Stimulated activated CD4-positive, alpha-beta T cell treated with anti-CD3 and anti-CD28 coated beads, Interleukin-2, amount 100 ng/mL, for 24 hours (primary cell): Measurements from ENCODE around the gene C12orf60.

Experiments used
- DNase-seq, 2 donors: peaks; one replicate each; pipeline ENCODE4 v3.0.0-alpha.2; 2020

The C12orf60 gene

DNA sequence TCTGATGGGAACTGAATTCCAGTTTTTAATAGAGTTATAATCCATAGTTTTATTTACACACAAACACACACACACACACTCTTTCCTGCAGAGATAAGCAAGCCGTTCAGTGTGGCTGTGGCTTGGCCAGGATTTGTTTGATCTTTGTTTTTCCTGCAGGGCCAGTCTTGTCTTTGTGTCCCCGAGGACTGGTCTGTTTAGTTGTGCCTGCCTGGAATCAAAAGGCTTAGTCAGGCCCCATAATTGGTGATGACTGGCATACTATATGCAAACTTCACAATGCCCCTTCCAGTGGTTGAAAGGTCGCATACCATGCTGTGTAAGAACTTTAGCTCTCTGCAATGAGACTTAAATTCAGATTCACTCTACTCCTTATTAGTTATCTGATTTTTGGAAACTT lies 26.2 kb upstream of the C12orf60 start:
- DNase-seq: no peak

GRCh38 chr12:14779834-14780233 lies 23.6 kb upstream of the C12orf60 start:
- DNase-seq: no peak

DNA sequence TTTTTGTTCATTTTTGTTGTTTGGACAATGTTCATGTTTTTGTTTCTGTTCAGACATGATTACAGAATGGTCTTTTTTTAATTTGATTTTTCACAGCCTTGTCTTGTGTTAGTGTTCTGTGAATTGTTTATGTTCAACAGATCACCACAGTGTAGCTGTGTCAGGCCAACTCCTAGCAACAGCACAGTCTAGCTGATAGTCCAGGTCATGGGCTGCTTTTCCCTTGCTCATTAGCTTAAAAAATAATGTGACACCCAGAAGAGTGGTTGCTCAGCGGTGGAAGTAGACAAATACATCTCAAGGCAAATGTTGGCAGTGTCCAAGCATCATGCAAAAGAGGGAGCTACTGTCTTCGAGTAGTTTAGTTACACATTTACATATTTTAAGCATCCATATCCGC lies 22.6 kb upstream of the C12orf60 start:
- no peak for DNase-seq

DNA sequence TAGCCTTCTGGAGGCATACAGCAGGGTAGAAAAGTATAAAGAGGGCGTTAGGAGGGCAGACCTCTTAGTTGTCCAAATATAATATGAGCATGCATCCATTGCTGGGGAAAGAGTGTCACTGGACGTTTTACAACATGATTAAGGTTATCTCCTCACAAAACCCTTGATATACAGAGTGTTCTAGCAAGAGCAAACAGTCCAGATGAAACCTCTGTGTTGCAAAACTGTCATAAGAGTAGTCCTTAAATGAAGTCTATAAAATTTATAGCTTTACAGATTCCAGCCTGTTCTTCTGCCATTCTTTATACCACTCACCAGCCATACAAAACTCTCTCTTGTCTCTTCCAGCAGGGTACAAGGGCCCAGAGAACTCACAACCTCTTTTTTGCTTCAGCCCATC lies 21.9 kb upstream of the C12orf60 start:
- DNase-seq: no peak

DNA sequence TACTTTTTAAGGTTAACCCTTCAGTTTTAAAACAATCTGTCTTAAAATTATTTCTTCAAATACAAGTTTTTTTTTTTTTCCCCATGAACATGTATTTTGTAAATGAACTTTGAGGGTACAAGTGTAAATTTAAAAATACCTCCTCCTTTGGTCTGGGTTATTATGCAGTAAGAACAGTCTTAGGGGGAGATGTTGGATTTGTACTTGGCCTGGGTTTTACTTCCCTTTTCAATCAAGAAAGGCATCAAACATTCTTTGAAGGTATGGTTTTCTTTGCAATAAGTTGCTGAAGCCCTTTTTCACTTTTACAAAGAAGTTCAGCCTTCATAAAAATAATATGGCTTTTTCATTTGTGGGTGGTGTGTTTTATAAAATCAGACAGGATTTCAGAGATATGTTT lies 20.7 kb upstream of the C12orf60 start:
- DNase-seq: no peak

DNA sequence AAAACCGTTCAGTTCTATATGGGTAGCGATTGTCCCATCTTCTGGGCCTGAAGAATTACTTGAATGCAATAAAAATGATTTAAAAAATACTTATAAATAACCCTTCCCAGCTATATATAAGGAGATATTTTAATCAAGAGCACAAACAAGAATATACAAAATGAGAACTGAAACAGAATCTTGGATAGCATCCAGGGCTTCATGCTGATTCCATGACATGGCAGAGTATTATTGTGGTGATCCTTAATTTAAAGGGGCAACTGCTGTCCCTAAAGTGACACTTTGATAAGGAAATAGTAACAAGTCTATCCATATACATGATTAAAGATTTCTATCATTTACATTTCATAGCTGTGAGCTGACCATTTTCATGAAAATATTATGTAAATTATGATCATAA lies 19.0 kb upstream of the C12orf60 start:
- no peak for DNase-seq

DNA sequence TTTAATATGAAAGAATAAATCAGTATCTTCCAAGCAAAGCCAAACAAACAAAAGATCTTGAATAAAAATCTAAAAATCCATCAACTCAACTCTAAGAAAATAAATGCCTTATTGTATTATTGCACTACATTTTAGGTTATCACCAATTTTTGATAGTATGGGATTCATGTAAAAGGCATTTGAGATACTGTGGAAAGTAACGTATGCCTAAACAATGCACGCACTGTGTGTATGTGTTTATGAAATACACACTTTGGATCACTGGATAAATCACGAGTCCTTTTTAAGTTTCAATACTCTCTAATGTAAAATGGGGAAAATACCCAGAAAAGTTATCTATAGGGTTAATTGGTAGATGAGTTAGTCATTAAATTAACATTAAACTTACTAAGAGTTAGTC lies 17.9 kb upstream of the C12orf60 start:
- DNase-seq: no peak

DNA sequence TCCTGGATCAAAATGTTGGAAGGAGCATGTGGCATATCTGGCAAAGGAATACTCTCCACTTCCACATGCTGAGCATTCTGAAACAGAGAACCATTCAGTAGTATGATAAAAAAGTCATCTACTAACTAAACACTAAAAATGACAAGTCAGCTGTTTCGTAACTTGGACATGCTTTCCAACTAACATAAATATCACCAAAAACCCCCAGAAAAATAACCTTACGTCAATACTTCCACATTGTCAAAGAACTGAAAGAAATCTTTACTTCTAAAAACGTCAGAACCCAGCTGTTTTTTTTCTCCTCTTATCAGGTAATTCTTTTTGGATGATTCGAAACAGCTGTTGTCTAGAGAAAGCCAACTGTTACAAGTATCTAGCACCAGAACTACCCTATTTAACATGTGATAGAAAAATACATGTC lies 8.4 kb upstream of the C12orf60 start:
- DNase-seq: no peak

GRCh38 chr12:14802247-14802646 lies 1.2 kb upstream of the C12orf60 start:
- DNase-seq: no peak

GRCh38 chr12:14802721-14803010 lies 804 bp upstream of the C12orf60 start:
- DNase-seq: no peak

DNA sequence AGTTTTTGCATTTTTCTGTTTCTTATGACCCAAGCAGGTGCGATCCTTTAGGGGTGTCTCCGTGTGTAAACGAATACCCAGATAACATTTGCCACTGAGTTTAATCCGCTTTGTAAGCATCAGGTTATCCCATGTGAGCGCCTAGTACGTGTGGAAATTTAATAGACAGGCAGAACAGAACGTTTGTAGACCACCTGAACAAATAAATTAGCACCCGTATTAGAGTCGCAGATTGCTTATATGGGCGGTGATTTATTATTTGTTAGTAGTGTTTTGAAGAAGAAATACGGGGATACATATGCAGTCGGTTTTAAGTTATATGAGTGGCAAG lies 325 bp downstream of the C12orf60 start:
- no peak for DNase-seq

- DNase-seq: no peak
Measured at GRCh38 chr12:14810167-14810952, 6.9 kb downstream of the C12orf60 start.

DNA sequence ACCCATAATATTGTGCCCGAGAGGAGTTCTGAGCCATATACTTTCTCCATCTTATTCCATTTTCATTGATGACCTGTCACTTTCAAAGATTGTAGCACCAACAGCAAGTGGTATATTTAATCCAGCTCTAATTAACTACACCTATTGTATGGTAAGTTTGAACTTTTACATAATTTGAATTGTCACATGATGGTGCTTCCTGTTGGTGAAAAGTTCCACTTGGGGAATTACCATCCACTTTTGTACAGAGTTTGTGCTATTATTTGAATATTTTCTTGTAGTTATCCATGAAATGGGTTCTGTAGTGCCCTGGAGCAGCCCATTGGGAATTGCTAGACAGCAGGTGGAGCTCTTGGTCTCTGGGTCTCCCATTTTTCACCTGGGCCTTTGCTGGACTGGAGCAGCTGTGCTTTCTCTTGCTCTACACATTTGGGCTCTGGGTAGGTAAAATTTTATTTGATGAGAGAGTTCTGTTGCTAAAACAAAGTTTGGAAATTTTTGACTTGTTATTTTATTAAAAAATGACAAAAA lies 7.5 kb downstream of the C12orf60 start:
- no peak for DNase-seq

DNA sequence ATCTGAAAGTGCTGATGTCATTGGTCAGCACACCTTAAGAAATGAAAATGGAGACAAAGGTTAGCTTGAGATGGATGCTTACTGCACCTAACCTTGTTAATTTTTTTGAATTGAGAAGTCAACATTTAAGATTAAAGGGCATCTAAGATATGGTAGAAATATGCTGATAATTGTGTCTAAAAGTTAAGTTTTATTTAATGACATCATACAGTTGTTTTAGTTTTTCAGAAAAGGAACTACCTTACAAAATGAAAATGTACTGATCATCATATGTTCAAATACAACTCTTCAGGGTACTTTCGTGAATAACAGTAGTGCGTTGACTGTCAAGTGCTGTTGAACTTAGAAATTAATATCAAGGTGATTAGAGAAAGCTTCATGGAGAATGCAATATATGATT lies 8.0 kb downstream of the C12orf60 start:
- DNase-seq: no peak

DNA sequence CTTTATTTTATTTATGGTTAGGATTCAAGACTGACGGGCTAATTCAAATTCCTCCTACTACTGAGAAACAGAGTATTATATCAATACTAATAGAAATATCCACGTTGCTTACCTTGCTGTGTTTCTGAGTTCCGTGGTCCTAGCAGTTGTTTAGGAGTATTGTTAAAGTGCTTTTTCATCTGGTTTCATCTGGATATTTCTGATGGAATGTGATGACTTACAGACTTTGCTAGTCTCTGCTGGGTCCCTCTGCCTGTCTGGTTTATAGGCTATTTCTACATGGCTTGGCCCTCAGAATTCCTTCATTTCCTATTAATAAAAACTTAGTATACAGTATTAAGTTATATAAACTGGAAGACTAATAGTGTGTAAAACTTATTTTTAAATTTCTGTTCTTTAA lies 10.5 kb downstream of the C12orf60 start, which contains the start of gene SMCO3:
Gene SMCO3, minus strand, starts transcription at position 169 of the 400 bp plus-strand sequence. CDS start 7,502 bp downstream, outside the sequence.
- DNase-seq: no peak

DNA sequence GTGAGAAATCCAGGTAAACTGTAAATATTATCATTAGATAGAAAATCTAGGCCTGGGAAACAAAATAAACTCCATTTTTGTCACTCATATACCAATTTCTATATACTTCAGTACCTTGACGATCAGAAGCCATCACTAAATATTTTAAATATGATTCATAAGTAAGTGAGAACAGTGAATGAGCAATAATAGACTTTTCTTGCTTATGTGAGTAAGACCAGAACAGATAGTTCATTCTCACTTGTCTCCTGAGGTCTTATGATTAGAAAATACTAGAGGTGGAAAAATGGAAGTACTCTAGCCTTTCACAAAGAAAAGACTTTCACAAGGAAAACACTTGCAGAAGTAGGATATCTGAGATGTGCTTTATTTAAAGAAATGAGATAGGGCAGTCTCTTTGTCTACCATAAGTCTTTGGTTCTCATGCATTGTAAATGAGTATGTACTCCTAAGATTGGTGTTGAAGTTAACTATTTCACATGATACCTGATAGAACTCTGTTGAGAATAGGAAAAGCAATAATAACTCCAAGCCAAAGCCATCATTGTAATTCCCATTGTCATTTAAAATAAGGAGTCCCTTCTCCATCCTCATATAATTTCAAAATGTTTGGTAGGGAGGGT lies 20.7 kb downstream of the C12orf60 start:
- no peak for DNase-seq

DNA sequence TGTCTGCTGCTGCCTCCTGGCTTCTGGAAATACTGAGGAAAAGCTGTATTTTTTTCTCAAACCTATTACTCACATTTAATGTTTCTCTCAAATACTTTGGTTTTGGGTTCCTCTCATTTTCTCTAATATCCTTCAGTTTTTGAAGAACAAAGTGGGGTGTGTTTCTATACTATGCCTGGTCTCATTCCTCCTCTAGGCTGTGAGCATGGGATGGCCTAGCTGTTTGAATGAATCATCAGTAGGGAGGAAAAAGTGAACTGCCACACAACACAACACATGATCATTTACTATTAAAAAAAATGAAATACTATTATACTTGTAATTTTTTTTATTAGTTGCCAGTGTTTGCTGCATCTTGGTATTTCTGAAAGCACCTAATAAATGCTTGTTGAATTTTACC lies 21.8 kb downstream of the C12orf60 start:
- DNase-seq: no peak

GRCh38 chr12:14826491-14826890 lies 23.0 kb downstream of the C12orf60 start:
- DNase-seq: no peak

- no peak for DNase-seq
Measured at GRCh38 chr12:14827043-14827442, 23.6 kb downstream of the C12orf60 start.

DNA sequence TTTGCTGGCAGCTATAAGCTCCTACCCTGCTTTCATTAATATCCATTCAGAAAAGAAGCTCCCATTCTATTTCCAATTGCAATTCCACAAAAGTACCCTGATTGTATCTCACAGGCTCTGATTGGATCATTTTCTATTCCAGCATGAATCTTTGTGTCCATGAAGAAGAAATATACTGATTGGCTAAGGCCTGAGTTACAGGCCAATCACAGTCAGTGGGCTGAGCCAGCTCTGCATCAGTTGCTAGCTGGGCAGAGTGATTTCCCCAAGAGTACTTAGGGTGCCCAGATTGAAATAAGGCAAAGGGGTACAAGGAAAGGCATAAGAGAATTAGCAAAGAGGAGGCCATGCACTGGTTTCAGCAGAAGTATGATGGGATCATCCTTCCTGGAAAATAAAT lies 25.4 kb downstream of the C12orf60 start:
- no peak for DNase-seq

DNA sequence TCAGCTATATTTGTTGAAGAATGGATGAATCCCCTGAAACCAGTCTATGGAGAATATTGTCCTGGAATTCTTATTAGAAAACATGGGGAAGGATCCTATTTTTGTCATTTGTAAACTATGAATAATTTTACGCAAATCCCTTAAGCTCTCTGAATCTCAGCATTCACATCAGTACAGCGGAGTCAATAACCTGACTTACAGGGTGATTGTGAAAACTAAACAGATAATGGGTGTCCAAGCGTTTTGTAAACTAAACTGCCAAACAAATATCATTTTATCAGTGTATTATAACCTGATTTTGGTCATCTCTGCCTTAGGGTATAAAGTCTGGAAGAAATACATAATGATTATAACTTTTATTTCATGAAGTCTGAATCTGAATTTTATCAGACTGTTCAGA lies 29.9 kb downstream of the C12orf60 start:
- DNase-seq: no peak

- DNase-seq: no peak
Measured at GRCh38 chr12:14833952-14834351, 30.5 kb downstream of the C12orf60 start.

DNA sequence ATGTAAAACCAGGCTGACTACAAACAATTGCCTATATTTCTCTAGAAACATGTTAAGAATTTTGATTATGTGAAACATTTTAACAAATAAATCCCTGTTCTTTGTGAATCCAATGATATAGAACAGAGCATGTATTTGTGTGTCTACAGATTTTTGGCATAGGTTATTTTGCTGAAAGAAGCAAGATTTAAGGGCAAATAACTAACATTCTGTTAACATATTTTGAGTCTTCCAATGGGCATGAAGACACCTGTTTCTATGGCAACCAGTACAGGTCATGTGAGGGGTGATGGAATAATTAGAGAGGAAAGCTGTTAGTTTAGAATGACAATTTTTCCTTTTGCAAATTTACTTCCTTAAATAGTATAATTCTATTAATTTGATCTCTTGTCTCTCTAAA lies 31.0 kb downstream of the C12orf60 start:
- no peak for DNase-seq

DNA sequence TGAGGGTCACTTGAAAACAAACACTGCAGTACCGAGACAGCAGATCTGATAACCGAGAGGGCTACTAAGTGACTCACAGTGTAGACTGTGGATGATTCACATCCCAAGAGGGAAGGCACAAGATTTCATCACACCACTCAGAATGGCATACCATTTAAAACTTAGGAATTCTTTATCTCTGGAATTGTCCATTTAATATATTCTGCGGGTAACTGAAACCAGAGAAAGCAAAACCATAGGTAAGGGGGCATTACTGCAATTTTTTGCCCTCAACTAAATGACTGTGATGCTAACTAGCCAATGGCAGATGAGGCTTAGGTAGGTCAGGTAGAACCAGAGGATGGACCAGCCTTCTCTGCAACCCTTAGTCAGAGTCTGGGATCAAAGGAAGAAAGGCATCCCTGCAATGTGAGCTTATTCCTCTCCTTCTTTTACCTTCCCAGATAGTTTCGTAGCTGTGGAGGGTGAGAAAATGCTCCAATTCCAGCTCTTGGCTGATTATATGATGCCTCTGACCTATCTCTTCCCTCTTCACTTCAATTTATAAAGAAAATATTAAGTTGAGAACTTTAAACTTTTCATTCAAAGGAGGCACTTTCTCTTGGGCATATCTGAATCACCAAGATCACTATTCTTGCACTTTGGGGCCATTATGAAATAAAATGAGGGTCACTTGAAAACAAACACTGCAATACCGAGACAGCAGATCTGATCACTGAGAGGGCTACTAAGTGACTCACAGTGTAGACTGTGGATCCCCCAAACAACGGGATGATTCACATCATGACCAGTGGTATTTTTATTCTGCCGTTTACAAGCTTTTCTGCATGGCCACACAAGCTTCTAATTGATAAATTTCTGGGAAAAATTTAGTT lies 33.1 kb downstream of the C12orf60 start:
- no peak for DNase-seq
